GM21360 (cell line): ENCODE results near the gene IL27RA.
"Not testable (repeated sequence)": the region's sequence is repeated elsewhere in the genome, so short reads cannot be mapped to it uniquely, and the experiment has no call there.

Experiments used
- ATAC-seq: cut with Tn5 transposase; IDR thresholded peaks from one replicate; pipeline ENCODE4 v1.9.1; 2021; ENCODE audit warnings: mild to moderate bottlenecking, moderate library complexity; ENCODE audit not compliant: unreplicated experiment

Gene IL27RA

DNA sequence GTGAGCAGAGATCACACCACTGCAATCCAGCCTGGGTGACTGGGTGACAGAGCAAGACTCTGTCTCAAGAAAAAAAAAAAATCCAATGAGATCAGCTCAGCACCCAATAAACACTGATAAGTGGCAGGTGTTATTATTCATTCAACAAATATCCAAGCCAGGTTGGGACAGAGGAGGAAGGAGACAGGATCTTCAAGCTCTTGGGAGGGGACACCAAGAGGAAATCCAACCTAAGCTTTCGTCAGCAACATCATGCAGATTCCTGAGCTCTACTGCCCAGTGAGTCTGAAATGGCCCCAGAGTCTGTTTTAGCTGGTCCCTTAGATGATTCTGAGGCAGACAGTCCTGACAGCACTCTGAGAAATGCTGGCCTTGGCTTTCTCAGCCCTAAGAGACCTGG, 33.1 kb upstream of the IL27RA start:
- ATAC-seq, result no peak

DNA sequence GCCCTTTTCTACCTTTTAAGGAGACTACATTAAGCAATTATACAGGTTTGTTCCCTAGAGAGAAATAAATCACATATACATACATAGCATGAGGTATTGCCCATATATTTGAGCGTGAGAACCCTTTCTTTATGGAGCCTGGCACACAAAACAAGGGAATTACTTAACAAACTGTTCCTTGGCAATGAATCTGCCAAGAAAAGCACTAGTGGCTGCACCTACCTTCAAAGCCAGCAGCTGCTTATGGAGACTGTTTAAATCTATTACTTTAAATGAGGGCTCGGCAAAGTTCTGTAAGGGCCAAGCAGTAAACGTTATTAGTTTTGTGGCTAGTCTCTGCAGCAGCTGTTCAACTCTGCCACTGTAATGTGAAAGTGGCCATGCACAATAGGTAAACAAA, 32.5 kb upstream of the IL27RA start:
- no peak for ATAC-seq

DNA sequence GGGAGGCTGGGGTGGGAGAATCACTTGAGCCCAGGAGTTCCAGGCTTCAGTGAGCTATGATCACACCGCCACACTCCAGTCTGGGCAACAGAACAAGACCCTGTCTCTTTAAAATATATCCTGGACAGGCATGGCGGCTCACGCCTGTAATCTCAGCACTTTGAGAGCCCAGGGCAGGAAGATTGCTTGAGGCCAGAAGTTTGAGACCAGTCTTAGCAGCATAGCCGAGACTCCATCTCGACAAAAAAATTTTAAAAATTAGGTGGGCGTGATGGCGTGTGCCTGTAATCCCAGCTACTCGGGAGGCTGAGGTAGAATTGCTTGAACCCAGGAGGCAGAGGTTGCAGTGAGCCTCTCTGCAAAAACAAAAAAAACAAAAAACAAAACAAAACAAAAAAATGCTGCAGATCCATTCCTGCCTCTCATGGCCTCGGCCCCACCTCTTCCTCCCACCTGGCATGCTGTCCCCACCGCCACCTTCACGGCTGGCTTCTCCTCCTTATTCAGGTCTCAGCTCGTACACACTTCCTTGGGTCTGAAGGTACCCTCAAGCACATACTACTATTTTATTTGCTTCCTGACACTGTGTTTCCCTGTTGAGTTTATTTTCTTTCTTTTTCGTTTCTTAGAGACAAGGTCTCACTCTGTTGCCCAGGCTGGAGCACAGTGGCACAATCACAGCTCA, 30.7 kb upstream of the IL27RA start:
- no peak for ATAC-seq

DNA sequence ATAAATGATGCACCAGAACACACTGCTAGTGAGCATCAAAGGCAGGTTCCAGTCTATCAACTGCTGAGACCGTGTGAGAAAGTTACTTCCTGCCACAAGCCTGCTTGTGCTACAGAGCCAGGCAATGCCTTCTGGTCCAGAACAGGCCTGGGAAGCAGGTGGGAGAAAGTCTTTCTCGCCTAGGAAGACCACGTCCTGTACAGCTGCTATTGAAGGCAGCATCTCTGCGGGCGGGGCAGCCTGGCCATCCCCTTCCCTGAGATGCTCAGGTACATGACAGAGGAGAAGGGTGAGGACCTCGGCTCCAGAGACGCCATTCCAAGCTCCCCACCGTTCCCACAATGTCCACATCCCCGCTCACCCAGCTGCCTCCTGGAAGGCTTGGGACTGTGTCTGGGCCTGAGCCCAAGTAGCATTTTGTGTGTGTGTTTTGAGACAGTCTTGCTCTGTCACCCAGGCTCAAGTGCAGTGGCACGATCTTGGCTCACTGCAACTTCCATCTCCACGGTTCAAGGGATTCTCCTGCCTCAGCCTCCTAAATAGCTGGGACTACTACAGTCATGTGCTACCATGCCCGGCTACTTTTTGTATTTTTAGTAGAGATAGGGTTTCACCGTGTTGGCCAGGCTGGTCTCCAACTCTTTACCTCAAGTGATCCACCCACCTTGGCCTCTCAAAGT, 28.9 kb upstream of the IL27RA start:
- no peak for ATAC-seq

DNA sequence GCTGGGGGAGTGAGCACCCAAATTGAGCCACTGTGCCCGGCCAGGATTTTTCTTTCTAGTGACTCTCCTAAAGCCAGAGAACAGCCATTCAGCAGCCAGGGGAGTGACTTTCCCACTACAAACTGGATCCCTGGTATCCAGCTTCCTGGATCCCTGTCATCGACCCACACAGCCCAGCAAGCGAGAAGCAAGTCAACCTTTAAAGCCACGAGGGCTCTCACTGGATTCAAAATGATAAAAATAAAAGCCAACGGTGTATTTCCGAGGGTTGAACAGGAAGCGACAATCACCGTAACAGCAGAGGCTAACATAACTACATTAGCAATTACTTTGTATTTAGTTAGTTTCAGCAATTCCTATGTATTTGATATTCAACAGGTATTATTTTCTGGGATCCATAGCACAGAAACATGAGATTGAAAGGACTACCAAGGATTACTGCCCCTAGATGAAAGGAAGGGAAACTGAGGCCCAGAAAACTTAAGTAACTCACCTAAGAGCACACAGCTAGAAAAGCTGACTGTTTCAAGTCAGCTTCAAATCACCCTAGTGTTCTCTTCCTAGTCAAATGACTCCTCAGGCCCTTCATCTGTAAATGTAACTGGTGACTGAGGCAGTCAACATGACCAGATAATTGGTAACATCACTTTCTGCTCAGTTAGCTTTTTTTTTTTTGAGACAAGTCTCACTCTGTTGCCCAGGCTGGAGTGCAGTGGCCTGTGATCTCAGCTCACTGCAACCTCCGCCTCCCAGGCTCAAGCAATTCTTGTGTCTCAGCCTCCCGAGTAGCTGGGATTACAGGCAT, 28.1 kb upstream of the IL27RA start:
- no peak for ATAC-seq

DNA sequence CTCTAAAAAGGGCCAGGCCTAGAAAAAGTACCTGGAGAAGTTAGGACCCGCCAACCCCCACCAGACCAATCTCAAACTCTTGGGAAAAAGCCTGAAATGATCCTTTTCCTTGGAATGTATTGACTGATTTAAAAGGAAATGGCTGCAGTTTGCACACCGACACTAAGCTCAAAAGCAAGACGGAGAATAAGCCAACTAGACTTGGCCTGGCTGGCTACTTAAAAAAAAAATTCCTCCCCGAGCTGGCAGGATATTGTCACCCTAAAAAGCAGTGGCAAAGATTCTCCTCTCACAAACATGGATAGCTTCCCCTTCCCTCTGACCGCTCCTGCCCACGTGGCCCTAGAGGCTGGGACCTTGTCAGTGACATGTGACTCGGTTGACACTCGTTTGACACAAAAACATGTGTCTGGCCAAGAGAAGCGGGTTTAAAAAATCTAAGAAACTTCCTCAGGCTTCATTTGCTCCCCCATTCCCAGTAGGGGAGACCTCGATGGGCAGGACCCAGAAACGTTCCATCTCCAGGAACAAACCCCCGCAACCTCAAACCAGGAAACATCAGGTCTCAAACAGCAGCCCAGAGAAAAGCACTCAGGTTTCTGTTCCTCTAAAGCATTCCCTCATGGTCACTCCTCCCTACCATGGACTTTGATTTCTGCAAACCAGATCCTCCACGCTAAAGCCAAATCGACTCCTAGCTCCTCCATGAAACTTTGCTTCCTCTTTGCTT, 26.8 kb upstream of the IL27RA start:
- no peak for ATAC-seq

DNA sequence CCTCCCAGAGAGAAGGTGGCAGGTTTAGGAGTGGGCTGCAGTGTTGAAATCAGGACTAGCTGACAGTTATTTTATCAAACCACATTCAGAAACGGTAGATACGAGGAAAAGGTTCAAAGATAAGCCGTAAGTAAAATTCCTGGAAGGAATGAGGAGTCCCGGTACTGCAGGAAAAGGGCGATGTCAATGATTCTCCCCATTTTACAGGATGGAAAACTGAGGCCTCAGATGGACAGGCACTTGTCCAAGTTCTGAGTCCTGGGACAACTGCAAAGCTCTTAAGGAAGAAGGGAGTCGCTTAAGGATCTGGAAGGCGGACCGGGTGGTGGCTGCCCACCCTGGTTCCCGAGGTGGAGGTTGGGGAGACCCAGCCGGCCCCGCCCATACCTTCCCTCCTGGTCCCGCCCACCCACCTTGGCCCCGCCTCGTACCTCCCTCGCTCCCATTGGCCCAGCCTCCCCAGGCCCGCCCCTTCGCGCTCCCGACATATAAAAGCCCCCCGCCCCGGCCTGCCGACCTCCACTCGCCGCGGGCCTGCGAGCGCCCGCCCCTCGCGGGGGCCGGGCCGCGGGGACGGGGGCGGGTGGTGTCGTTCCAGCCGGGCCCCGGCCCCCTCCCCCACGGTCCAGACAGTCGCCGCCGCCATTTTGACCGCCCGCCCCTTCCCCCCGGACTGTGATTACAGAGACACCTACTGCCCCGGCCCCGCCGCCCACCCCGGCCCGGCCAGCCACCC, 26.0 kb upstream of the IL27RA start:
- ATAC-seq, result peak; percentile 40

DNA sequence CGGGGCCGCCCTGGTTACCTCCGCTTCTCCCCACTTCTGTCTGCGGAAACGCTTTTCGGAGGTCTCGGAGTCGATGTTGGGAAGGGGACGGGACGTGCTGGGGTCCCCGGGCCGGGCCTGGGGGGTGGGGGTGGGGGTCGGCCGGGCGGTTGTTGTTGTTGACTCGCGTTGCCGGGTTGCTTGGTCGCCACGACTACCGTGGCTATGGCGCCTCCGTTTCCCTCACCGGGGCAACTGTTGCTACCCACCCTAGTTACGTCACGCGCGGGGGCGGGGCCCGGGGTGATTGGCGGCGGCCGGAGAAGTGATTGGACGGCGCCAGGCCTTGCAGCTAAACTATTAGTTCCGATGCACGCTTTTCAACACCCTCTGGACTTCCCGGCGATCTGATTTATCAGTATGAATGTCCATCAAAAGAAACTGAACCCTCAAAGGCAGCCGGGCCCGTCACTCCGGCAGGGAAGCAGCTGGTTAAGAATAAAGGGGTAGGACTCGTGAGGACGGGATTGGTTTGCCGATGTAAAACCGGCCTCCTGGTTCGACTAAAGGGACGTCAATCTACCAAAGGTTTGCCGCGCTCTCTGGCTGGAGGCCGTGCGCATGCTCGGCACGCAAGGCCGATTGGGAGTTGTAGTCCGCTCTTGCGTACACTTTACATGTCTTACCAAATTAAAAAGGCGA, 25.3 kb upstream of the IL27RA start, which contains the start of gene RFX1:
Gene RFX1 (minus strand): TSS at position 236 of the 681 bp plus-strand sequence. CDS start 12,477 bp downstream, outside the sequence.
- peak; percentile 73 for ATAC-seq

DNA sequence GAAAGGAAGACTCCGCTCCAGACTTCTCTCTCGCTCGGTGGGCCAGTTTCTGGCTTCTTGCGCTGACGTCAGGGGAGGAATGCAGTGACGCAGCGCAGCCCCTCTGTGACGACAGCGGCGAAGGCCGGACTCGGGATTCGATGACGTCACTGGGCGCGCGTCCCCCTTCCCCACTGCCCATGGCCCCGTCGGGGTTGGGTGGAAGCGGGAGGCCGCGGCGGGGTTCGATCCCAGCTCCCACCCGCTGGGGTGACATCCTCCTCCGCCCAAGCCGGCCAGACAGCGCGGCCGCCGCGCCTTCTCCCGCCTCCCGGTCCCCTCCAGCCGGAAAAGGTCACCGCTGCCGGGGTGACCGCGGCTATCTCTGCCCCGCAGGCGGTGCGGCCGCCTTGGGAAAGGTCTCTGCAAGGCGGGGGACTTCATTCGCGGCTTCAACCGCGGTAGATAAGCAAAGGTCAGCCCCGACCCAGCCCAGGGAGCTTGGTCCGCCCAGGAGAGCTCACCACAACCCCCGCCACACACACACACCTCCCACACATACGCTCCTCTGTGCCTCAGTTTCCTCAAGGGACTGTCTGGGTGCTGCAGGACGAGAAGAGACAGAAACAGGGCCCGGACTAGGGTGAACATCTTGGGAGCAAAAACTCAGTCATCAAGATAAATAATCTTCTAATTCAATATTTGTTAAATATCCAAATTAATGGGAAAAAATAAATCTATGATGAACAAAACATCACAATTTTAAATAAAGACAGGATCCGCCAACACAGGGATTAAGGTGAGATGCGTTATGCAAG, 24.6 kb upstream of the IL27RA start:
- peak; percentile 28 for ATAC-seq

DNA sequence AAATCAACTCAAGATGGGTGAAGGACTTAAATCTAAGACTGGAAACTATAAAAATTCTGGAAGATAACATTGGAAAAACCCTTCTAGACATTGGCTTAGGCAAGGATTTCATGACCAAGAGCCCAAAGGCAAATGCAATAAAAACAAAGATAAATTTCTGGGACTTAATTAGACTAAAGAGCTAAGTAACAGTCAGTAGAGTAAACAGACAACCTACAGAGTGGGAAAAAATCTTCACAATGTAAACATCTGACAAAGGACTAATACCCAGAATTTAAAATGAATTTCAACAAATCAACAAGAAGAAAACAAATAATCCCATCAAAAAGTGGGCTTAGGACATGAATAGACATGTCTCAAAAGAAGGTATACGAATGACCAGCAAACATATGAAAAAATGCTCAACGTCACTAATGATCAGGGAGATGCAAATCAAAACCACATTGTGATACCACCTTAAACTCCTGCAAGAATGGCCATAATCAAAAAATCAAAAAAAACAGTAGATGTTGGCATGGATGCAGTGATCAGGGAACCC, 19.1 kb upstream of the IL27RA start:
- no peak for ATAC-seq

DNA sequence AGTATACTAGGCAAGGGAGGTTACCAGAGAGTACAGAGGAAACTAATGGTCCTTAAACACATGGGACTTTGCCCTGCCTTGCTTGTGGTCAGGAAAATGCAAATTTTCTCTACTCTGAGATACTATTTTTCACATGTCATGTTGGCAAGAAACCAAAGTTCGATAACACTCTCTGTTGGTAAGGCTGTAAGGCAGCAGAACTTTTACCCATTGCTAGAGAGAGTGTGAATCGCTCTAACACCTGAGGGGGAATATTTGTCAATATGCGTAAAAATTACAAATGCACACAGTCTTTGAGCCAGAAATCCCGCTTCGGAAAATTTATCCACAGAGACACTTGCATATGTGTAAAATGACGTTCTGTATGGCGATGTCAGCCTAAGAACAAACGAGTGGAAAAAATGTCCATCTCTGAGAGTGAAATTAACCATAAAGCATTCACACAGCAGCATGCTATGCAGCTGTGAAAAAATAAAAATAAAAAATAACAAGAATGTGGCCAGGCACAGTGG, 16.0 kb upstream of the IL27RA start:
- peak; percentile 68 for ATAC-seq

DNA sequence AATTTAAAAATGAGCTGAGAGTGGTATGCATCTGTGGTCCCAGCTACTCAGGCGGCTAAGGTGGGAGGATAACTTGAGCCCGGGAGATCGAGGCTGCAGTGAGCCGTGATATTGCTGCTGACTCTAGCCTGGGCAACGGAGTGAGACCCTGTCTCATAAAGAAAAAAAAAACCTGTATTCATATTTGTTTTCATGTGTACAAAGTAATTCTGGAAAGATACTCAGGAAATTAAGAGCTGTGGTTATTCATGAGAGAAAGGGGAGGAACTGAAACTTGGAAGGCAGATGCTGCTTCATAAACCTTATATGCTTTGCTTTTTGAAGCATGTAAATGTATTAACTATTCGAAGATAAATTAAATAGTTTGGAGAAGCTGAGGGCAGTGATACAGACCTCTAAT, 12.5 kb upstream of the IL27RA start:
- no peak for ATAC-seq

DNA sequence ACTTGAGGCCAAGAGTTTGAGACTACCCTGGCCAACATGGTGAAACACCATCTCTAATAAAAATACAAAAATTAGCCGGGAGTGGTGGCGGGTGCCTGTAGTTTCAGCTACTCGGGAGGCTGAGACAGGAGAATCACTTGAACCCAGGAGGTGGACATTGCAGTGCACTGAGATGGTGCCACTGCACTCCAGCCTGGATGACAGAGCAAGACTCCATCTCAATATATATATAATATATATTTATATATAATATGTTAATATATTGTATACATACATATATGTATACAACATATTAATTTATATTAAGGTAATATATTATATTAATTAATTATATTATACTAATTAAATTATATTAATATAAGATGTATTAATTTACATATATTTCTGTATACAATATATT, 11.8 kb upstream of the IL27RA start:
- ATAC-seq, result not testable (repeated sequence)

DNA sequence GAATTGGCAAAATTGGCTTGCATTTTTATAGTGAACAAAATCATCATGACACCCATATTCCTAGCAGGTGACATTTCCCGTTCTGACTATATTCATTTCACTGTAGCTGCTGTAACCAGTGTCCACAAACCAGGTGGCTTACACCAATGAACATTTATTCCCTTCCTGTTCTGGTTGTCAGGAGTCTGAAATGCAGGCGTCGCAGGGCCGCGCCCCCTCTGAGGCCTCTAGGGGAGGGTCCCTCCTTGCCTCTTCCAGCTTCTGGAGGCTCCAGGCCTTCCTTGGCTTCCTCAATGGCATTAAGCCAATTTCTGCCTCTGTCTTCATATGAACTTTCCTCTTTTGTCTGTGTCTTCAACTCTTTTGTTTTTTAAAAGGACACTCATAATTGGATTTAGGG, 10.1 kb upstream of the IL27RA start:
- ATAC-seq, result no peak

DNA sequence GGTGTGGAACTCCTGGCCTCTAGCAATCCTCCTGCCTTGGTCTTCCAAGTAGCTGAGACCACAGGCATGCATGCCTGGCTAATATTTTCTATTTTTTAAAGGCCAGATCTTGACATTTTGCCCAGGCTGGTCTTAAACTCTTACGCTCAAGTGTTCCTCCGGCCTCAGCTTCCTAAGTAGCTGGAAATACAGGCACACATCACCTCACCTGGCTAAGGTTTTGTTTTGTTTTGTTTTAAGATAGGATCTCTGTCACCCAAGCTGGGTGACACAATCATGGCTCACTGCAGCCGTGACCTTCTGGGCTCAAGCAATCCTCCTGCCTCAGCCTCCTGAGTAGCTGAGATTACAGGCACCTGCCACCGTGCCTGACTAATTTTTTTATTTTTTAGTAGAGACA, 9.1 kb upstream of the IL27RA start:
- no peak for ATAC-seq

DNA sequence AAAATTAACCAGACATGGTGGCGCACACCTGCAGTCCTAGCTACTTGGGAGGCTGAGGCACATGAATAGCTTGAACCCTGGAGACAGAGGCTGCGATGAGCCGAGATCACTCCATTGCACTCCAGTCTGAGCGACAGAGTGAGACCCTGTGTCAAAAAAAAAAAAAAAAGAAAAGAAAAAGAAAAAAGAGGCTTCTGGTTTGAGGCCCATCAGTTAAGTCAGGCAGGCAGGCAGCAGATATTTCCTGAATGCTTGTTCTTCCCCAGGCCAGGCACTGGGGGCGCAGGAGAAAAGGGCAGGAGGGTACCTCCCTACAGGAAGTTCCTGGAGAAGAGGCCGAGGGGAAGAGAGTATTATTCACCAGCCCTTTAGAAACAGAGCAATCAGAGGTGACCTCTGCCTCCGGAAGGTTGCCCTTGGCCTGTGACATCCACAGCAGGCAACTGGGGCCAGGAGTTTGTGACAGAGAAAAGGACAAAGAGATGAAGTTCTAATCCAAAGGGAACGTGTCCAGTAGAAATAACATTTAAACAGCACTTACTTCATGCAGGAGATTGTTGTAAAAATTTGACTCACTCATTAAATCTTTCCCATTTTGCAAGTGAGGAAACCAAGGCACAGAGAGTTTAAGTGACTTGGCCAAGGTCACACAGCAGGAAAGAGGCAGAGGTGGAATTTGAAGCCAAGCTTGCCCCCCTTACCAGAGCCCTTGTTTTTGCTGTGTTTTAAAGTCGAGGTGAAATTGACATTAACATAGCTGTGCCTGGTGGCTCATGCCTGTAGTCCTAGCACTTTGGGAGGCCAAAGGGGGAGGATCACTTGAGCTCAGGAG, 7.9 kb upstream of the IL27RA start:
- ATAC-seq, result no peak

DNA sequence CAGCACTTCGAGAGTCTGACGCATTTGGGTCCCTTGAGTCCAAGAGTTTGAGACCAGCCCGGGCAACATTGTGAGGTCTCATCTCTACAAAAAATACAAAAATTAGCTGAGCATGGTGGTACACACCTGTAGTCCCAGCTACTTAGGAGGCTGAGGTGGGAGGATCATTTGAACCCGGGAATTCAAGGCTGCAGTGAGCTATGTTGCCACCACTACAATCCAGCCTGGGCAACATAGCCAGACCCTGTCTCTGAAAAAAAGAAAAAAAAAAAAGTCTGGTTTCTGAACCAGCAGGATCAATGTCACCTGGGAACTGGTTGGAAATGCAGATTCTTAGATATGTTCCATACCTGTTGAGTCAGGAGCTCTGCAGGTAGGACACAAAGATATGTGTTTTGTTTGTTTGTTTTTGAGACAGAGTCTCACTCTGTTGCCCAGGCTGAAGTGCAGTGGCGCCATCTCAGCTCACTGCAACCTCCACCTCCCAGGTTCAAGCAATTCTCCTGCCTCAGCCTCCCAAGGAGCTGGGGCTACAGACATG, 4.8 kb upstream of the IL27RA start:
- ATAC-seq, result not testable (repeated sequence)
